DMS114 treated with DMSO at 0.1 percent for 48 hours (cell line): ENCODE measurements around the gene DYRK3.

Experiments used
- DNase-seq: peaks from one replicate; lab custom pipeline; 2025; ENCODE audit not compliant: unreplicated experiment; lab: John Stamatoyannopoulos, UW

Gene DYRK3

DNA sequence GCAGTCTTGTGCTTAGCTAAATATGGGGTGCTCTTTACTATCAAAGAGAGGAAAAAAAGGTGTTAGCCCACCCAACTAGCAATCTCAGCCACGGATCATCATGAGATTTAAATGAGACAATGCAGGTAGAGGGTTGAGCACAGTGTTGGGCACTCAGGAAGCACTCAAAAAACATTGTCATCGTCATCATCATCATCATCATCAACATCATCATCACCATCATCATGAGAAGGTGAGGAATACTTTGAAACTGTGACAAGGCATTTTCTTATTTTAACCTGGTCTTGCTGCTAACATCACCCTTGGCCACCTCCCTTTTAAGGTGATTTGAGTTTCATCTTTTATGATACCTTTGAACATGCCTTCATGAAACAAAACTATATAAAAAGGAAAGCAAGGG is 46.0 kb downstream of the DYRK3 start:
- DNase-seq, result no peak

- DNase-seq, result no peak
These were observed 46.8 kb downstream of the DYRK3 start for GRCh38 chr1:206682111-206682510.

DNA sequence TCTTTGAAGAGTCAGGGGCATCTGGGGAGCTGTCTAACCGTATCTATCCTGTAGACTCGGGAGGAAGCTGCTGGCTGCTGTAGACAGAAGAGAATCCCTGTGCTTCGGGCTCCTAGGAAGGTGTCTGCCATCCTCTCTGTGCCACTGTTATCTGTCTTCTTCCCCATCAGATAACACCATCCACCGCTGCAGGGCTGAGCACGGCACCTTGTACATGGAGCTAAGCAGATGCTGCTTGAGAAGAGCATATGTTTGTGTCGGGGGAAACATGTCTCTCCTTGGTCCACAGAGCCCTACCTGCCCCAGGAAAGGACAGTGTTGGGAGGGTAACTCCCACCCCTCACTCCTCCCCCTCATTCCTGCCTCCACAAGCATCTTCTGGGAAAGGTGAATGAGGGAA is 48.0 kb downstream of the DYRK3 start:
- no peak for DNase-seq

GRCh38 chr1:206684003-206684402 is 48.7 kb downstream of the DYRK3 start:
- no peak for DNase-seq

DNA sequence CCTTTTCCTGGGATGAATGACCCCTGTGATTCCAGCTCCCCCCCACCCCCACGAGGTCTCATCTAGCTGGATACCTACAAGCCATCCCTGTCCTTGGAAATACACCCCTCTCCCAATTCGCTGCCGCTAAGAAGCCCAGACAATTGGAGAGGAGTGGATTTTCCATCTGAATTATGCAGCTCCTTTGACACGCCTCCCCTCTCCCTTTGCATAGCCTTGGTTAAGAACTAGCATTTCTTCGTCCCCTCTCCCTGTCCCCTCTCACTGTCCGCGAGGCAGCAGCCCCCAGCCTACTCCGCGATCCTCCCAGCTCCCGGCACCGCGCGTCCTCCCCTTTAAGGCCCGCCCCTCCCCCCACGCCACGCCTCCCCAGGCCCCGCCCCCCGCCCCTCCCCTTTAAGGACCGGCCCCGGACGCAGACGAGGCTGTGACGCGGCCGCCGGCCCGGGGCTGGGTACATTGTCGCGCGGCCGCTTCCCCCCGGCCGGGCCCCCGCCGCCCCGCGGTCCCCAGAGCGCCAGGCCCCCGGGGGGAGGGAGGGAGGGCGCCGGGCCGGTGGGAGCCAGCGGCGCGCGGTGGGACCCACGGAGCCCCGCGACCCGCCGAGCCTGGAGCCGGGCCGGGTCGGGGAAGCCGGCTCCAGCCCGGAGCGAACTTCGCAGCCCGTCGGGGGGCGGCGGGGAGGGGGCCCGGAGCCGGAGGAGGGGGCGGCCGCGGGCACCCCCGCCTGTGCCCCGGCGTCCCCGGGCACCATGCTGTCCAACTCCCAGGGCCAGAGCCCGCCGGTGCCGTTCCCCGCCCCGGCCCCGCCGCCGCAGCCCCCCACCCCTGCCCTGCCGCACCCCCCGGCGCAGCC is 49.4 kb downstream of the DYRK3 start, which contains the start of gene MAPKAPK2:
Gene MAPKAPK2 (plus strand): TSS at position 428 of the 856 bp plus-strand sequence. CDS start 325 bp downstream, at position 753.
- DNase-seq, result peak; percentile 14

- no peak for DNase-seq
These were observed 50.0 kb downstream of the DYRK3 start for GRCh38 chr1:206685334-206685768.

DNA sequence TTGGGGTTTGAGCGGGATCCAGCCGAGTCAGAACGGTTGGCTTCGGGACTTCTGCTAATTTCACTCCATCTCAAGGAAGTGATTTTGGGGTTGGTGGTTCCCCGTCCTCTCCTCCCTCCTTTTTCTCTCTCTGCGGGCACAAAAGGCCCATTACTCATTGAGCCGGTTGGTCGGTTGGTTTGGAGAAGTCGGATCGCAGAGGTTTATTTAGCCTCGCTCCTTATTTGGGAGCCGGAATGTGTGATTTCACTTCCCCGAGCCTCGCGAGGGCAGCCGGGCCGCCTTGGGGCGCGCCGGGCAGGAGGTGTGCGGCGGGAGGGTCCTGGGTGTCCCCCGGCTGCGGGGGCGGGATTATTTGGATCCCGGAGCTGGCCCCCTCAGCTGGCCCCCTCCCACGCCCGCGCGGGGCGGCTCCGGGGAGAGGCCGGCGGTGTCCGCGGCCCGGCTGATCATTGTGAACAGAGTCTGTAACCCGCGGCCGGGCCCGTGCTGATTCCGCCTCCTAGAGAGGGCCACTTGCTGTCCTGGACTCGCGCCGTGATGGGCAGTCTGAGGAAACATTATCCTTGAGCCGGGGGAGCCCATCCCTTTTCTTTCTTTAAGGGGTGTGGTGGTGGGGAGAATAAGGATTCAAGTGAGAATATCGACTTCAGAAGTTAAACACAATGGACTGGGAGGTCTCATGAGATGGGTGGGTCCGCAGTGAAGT is 50.6 kb downstream of the DYRK3 start:
- no peak for DNase-seq

DNA sequence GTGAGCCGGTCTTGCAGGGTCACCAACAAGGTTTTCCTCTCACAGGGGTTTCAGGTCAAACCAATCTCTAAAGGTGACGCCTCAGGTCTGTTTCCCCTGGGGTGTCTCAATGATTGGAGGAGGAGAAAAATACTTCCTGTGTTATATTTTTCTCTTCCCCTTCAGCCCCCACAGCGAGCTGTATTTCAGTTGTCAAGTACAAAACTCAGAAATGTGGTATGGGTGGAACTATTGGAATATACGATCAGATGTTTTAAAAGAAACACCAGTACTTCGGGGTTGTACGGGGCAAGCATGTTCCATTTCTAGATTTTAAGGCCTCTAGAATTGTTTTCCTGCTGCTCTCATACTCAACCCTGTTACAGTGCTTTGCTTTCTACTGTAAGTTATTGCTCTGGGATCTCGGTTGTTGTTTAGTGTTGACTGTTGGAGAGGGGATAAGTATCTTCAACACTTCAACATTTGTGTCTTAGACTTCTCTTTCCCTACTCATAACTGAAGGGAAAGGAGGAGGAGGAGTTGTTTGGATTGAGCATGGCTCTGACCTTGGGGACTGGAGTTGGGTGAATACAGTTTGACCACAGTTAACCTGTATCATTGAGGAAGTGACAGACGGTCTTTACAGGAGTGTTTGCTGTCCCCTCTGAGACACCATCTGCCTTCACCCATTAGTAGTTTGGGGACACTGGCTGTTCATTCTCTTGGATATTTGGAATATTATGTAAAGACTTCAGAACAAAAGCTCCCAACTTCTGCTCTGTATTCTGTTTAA is 51.3 kb downstream of the DYRK3 start:
- no peak for DNase-seq

- no peak for DNase-seq
These were observed 52.0 kb downstream of the DYRK3 start for GRCh38 chr1:206687251-206687914.

- no peak for DNase-seq
These were observed 52.6 kb downstream of the DYRK3 start for GRCh38 chr1:206687915-206688442.

- DNase-seq, result no peak
These were observed 55.2 kb downstream of the DYRK3 start for GRCh38 chr1:206690516-206690915.

DNA sequence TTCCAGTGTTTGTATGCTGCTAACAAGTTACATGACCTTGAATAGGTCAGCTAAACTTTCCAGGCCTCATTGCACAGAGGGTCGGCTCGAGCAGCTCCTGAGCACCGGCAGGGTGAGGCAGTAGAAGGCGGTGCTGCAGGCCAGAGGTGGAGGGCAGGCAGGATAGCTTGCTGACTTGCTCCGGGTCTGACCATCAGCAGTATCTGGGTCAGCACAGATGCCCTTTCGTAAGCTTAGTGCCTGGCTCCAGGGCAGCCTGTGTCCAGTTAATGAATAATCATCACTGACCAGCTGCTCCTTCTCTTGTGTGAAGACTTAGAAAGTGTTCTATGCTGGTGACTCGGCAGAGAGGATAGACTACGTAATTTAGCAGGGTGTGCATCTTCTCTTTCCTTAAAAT is 56.3 kb downstream of the DYRK3 start:
- DNase-seq, result no peak

DNA sequence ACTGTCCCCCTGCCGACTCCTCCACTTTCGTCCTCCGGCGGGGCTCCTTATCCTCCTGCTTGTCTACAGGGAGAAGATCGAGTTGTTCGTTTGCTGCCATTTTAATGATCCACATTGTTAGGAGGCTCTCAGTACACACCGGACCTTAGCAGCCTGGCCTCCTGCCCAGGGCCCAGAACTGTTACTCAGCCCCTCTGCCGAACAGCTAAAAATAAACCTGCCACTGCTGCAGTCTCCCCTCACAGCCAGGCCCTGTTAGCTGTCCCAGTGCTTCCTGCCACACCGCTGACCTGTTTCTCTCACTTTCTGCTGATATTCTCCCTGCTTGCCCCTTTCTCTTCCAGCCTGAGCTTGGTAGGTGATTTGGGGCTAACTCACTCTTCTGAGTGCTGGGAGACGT is 57.7 kb downstream of the DYRK3 start:
- no peak for DNase-seq

- no peak for DNase-seq
These were observed 58.3 kb downstream of the DYRK3 start for GRCh38 chr1:206693592-206693991.

DNA sequence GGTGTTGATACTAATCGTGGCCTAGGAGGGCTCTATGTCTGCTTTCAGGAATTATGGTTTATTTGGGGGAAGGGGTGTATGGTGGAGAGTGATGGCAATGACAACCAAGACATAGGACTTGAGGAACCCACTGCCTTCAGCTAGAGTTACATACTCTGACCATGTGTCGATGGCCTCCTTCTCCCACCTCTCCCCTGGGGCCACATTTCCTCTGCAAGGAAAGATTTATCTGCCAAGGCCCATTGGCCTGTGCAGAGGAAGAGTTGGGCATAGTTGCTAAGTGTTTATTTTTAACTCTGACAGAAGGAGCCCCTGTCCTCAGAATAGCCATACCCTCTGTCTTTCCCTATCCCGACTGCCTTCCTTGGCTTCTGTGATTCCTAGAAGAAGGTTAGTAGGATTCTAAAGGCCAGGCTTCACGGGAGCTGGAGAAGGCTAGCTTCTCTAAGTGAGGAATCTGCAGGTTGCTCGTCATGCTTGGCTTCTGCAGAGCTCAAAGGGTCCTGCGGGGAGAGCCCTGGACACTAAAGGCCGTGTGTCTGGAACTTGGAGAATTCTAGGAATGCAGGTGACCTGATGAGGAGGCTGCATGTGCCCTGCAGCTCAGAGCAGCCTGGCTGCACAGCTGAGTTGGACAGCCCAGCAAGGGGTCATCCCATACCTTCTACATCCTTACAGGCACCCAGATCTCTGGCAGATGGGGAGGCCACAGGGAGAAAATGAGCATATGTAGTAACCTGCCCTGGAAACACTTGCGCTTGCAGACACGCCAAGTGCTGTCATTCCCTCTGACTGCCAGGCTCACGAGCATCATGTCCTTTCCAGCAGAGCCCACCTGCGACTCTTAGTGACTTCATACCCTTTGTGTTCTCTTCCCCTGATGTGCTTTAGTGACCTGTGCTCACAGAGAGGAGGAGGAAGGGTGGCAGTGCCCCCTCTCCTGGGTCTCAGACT is 59.1 kb downstream of the DYRK3 start:
- DNase-seq, result no peak

DNA sequence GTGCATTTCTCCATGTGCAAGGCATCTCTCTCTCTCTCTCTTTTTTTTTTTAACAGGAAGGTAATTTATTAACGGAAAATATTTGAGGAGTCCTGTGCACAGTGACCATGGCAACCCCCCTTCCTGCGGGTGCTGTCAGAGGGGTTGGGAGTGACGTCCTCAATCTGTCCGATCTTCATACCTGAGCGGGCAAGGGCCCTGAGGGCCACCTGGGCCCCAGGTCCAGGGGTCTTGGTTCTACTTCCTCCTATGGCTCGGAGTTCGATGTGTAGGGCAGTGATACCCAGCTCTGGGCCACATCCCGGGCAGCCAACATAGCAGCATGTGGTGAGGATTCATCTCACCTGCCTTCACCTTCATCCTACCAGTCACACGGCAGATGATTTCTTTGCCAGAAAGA is 60.4 kb downstream of the DYRK3 start:
- DNase-seq, result no peak

GRCh38 chr1:206696812-206697585 is 61.7 kb downstream of the DYRK3 start:
- DNase-seq, result no peak

DNA sequence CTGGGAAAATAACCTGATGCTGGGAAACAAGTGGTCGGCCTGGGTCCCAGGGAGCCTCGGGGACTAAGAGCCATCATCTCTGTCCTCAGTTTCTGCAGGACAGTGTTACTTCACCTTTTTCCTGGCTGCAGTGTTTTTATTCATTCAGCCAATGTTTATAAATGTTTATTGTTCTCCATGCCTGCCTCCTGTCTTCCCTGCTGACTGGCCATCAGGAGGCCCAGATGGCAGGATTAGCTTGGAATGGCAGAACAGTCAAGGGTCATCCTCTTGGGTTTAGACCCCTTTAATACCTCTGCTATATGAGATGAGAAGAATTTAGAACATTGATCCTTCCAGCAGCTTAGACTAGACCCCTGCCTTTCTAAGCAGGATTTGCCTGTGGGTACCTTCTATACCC is 62.7 kb downstream of the DYRK3 start:
- DNase-seq, result no peak
